ENCODE measurements around the gene DTNB. TPM values are rescaled to one million over a fixed set of nuclear protein-coding genes. Genes with fewer than 3 reads are reported as not detected.

The DTNB gene
- total and polyA plus RNA-seq, 12 donors: 4.7 to 27.5 (median 9.4) TPM

DNA sequence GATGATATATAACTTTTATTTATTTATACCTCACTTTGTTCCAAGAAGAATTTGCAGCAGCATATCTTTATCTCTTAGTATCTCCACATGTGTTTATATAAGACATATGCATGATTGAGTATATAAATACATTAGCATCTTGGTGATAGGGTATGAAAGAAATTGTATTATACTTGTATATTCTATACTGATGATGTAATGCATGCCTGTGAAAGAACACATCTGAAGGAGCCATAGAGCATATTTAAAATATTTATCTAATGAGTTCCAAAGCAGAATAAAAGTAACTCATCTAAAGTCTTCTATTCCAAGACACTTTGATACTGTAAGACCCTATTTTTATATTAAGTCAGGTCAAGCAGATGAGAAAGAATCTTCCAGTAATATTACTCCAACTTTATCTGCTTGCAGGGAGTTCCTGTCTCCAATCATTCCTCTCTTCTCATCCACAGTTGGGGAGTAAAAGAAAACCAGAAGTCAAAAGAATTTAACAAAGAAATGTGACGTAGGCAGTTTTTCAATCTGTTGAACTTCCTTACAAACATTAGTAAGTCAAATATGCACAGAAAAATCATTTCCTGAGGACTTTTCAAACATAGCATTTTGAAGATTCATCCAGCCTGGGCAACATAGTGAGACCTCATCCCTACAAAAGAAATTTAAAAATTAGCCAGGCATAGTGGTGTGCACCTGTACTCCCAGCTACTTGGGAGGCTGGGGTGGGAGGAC is 76.7 kb downstream of the DTNB start:
- H3K36me3 ChIP-seq (replicated peaks in 1 of 2): no peaks in the 10 kb centered on the region
- no peaks in the 10 kb centered on the region for H3K9me3 ChIP-seq (replicated peaks in 1 of 3)
- DNase-seq: no peak
- H3K27me3 ChIP-seq: no peaks in the 10 kb centered on the region
- no peak overlapping the region for H3K4me3 ChIP-seq
- intact Hi-C loops (cut with DNase I): no loop called here
- WGBS, 4 donors: 82 to 85% (median 83%) methylated on average over 1 of the region's 1 CpG
- H3K27ac ChIP-seq: no peak overlapping the region
- TF ChIP-seq POLR2A (IDR thresholded peaks at IDR 0.05) (no peak), CTCF (IDR thresholded peaks at IDR 0.05) (no peak)
- peaks cover 0 to 8% of the 10 kb centered on the region in 2 donors for H3K4me1 ChIP-seq (replicated peaks in 1 of 2)

GRCh38 chr2:25595393-25595792 is 78.0 kb downstream of the DTNB start:
- Histone ChIP-seq H3K27me3 (no peaks in the 10 kb centered on the region), H3K36me3 (replicated peaks in 1 of 2) (no peaks in the 10 kb centered on the region), H3K27ac (no peak overlapping the region), H3K9me3 (replicated peaks in 1 of 3) (no peaks in the 10 kb centered on the region), H3K4me3 (no peak overlapping the region), H3K4me1 (replicated peaks in 1 of 2) (peaks cover 0 to 8% of the 10 kb centered on the region in 2 donors)
- TF ChIP-seq CTCF (IDR thresholded peaks at IDR 0.05) (no peak), POLR2A (IDR thresholded peaks at IDR 0.05) (no peak)
- DNase-seq: no peak
- intact Hi-C loops (cut with DNase I): no loop called here
- WGBS, 4 donors: 92 to 96% (median 95%) methylated on average over 6 of the region's 6 CpGs

DNA sequence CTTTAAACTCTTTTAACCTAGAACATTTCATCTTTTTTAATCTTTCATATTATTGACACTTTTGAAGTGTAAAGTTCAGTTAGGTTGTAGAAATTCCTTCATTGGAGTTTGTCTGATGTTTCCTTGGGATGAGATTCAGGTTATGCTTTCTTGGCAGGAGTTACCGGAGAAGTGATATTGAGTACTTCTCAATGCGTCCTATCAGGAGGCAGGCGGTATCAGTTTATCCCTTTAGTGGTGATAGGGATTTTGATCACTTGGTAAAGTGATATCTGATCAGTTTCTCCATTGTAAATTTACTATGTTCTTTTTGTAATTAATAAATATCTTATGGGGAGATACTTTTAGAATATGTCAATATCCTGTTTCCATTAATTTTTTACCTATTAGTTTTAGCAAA is 78.4 kb downstream of the DTNB start:
- DNase-seq: no peak
- no peaks in the 10 kb centered on the region for H3K36me3 ChIP-seq (replicated peaks in 1 of 2)
- no peaks in the 10 kb centered on the region for H3K27me3 ChIP-seq
- WGBS, 4 donors: 95 to 98% (median 97%) methylated on average over 3 of the region's 3 CpGs
- peaks cover 0 to 8% of the 10 kb centered on the region in 2 donors for H3K4me1 ChIP-seq (replicated peaks in 1 of 2)
- H3K9me3 ChIP-seq (replicated peaks in 1 of 3): no peaks in the 10 kb centered on the region
- no peak overlapping the region for H3K27ac ChIP-seq
- H3K4me3 ChIP-seq: no peak overlapping the region
- intact Hi-C loops (cut with DNase I): no loop called here
- no peak for TF ChIP-seq POLR2A (IDR thresholded peaks at IDR 0.05)
- no peak for TF ChIP-seq CTCF (IDR thresholded peaks at IDR 0.05)

DNA sequence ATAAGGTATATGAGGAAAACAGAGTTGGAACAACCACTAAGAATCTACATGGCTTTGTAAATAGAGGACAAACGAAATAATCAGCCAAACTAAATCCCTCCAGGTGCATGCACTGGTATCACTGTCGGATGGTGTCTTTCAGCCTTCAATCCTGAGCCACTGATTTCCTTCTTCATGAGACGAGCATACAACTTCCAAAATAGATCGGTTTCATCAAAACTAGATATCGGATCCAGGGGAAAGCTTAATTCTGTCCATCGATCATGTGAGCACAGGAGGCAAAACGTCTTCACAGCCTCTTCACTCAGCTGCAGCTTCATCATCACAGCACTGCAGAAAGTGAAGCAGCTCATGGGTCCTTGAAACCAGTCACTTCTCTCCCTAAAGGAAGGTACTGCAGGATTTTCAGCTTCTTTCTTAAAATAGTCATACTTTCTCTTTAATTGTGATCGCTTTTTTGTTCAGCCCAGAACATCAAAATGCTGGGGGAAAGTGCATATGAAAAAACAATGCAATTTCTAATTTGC is 80.5 kb downstream of the DTNB start:
- 84 to 87% (median 86%) methylated on average over 8 of the region's 8 CpGs for WGBS, 4 donors
- H3K9me3 ChIP-seq (replicated peaks in 1 of 3): no peaks in the 10 kb centered on the region
- H3K4me1 ChIP-seq (replicated peaks in 1 of 2): peaks cover 0 to 8% of the 10 kb centered on the region in 2 donors
- no peak for TF ChIP-seq POLR2A (IDR thresholded peaks at IDR 0.05)
- TF ChIP-seq CTCF (IDR thresholded peaks at IDR 0.05): no peak
- H3K36me3 ChIP-seq (replicated peaks in 1 of 2): no peaks in the 10 kb centered on the region
- H3K27ac ChIP-seq: no peak overlapping the region
- no peak for DNase-seq
- H3K27me3 ChIP-seq: no peaks in the 10 kb centered on the region
- intact Hi-C loops (cut with DNase I): no loop called here
- no peak overlapping the region for H3K4me3 ChIP-seq
